Neuronal stem cell (in vitro differentiated cells): ENCODE data around the gene CBFA2T3.

ENCODE experiments used
- DNase-seq: peaks from one replicate; pipeline ENCODE4 v3.0.0-alpha.2; 2013; ENCODE audit warnings: low spot score
- H2AFZ ChIP-seq: one replicate; pipeline ENCODE4 v1.6.1; 2013; ENCODE audit warnings: mild to moderate bottlenecking, low read length, inconsistent platforms
- H2AK5ac ChIP-seq: 2 replicates; pipeline ENCODE4 v1.6.1; 2013; ENCODE audit warnings: low read depth, mild to moderate bottlenecking, inconsistent platforms, low read length, moderate library complexity, mixed read lengths
- H2BK120ac ChIP-seq: 2 replicates; pipeline ENCODE4 v1.6.1; 2013; ENCODE audit warnings: low read depth, mild to moderate bottlenecking, inconsistent platforms, low read length, moderate library complexity, mixed read lengths
- H2BK12ac ChIP-seq: one replicate; pipeline ENCODE4 v1.6.1; 2013; ENCODE audit warnings: low read length, inconsistent platforms
- H2BK15ac ChIP-seq: 2 replicates; pipeline ENCODE4 v1.6.1; 2013; ENCODE audit warnings: mild to moderate bottlenecking, low read length, inconsistent platforms, mixed read lengths
- H2BK5ac ChIP-seq: one replicate; pipeline ENCODE4 v1.6.1; 2013; ENCODE audit warnings: inconsistent platforms, mild to moderate bottlenecking, low read length, moderate library complexity
- H3K14ac ChIP-seq: one replicate; pipeline ENCODE4 v1.6.1; 2013; ENCODE audit warnings: low read length, inconsistent platforms
- H3K18ac ChIP-seq: 2 replicates; pipeline ENCODE4 v1.6.1; 2013; ENCODE audit warnings: low read length, inconsistent platforms
- H3K23ac ChIP-seq: 2 replicates; pipeline ENCODE4 v1.6.1; 2013; ENCODE audit warnings: low read depth, mild to moderate bottlenecking, mixed read lengths, low read length, inconsistent platforms; ENCODE audit not compliant: poor library complexity
- H3K27ac ChIP-seq: replicated peaks from 3 replicates; pipeline ENCODE4 v1.5.1; 2013; ENCODE audit warnings: low read length, inconsistent platforms
- H3K27me3 ChIP-seq, 3 experiments: 2 replicates each; pipeline ENCODE4 v1.6.1; 2013; ENCODE audit warnings: low read length in 3 of 3, mild to moderate bottlenecking in 2 of 3, inconsistent platforms in 1 of 3, low read depth in 1 of 3, mixed read lengths in 1 of 3, moderate library complexity in 1 of 3; ENCODE audit not compliant: control insufficient read depth in 3 of 3, insufficient read depth in 3 of 3
- H3K36me3 ChIP-seq, 2 donors: replicated peaks in 1 of 2; 2 replicates each; pipeline ENCODE4 v1.6.1; 2013; ENCODE audit warnings: low read length in 2 of 2; ENCODE audit not compliant: control insufficient read depth in 2 of 2, insufficient read depth in 2 of 2
- H3K4ac ChIP-seq: 2 replicates; pipeline ENCODE4 v1.6.1; 2013; ENCODE audit warnings: inconsistent platforms, mild to moderate bottlenecking, low read length, moderate library complexity
- H3K4me1 ChIP-seq, 2 donors: 1 replicate in 1 of 2; 2 replicates in 1 of 2; pipeline ENCODE4 v1.6.1; 2013; ENCODE audit warnings: low read length in 2 of 2, low read depth in 1 of 2; ENCODE audit not compliant: control insufficient read depth in 2 of 2, insufficient read depth in 1 of 2
- H3K4me2 ChIP-seq: one replicate; pipeline ENCODE4 v1.6.1; 2013; ENCODE audit warnings: mild to moderate bottlenecking, low read length, inconsistent platforms; ENCODE audit not compliant: insufficient read depth, poor library complexity, severe bottlenecking
- H3K4me3 ChIP-seq, 2 donors: 2 replicates each; pipeline ENCODE4 v1.5.1; 2013; ENCODE audit warnings: low read length in 2 of 2, mild to moderate bottlenecking in 2 of 2, inconsistent platforms in 1 of 2, moderate library complexity in 1 of 2
- H3K79me1 ChIP-seq: one replicate; pipeline ENCODE4 v1.6.1; 2013; ENCODE audit warnings: low read depth, mild to moderate bottlenecking, inconsistent platforms, low read length, moderate library complexity
- H3K9ac ChIP-seq: one replicate; pipeline ENCODE4 v1.6.1; 2013; ENCODE audit warnings: mild to moderate bottlenecking, low read depth, low read length, inconsistent platforms; ENCODE audit not compliant: poor library complexity
- H3K9me3 ChIP-seq, 2 donors: replicated peaks in 1 of 2; 2 replicates each; pipeline versions ENCODE3 to v1.6.1; 2013; ENCODE audit warnings: low read length in 2 of 2, mild to moderate bottlenecking in 2 of 2, inconsistent platforms in 1 of 2, low read depth in 1 of 2, mixed read lengths in 1 of 2, moderate library complexity in 1 of 2; ENCODE audit not compliant: control insufficient read depth in 2 of 2, insufficient read depth in 1 of 2
- H4K8ac ChIP-seq: one replicate; pipeline ENCODE4 v1.6.1; 2013; ENCODE audit warnings: low read depth, mild to moderate bottlenecking, inconsistent platforms, low read length, moderate library complexity
- H4K91ac ChIP-seq: one replicate; pipeline ENCODE4 v1.6.1; 2013; ENCODE audit warnings: low read length, low read depth, mild to moderate bottlenecking, inconsistent platforms; ENCODE audit not compliant: poor library complexity
- WGBS, 2 donors: extraction: QIAGEN DNeasy Blood & Tissue Kit; methylation state at CpG; one replicate each; pipeline ENCODE4 v1.1.7; 2013; ENCODE audit warnings: missing lambda C conversion rate in 2 of 2, mixed read lengths in 1 of 2; ENCODE audit not compliant: insufficient read length in 2 of 2, insufficient replicate concordance in 1 of 2; ENCODE audit errors: extremely low coverage in 2 of 2; 5-methylcytosine and 5-hydroxymethylcytosine counted together

Gene CBFA2T3

GRCh38 chr16:88965411-88965810, 11.6 kb downstream of the CBFA2T3 start:
- Histone ChIP-seq H3K23ac (no peak overlapping the region), H2AFZ (no peak overlapping the region), H2BK15ac (no peak overlapping the region), H4K91ac (no peak overlapping the region), H2BK120ac (no peak overlapping the region), H3K4me3 (no peak overlapping the region), H2BK5ac (no peak overlapping the region), H2AK5ac (no peak overlapping the region), H3K36me3 (no peaks in the 10 kb centered on the region), H3K4me2 (no peak overlapping the region), H4K8ac (no peak overlapping the region), H3K79me1 (no peaks in the 10 kb centered on the region), H3K18ac (no peak overlapping the region), H3K14ac (no peak overlapping the region), H3K9me3 (peaks cover 0 to 4% of the 10 kb centered on the region in 2 donors), H3K27me3 (peaks cover 0 to 50% (median 0%) of the 10 kb centered on the region in 3 experiments), H2BK12ac (no peak overlapping the region), H3K4me1 (peaks cover 0 to 9% of the 10 kb centered on the region in 2 donors), H3K27ac (no peak overlapping the region), H3K4ac (no peak overlapping the region), H3K9ac (no peak overlapping the region)
- no CpG with 5 or more reads among the region's 8 CpGs for WGBS, 2 donors
- no peak for DNase-seq

GRCh38 chr16:88964636-88965035, 12.4 kb downstream of the CBFA2T3 start:
- H2BK120ac ChIP-seq = no peak overlapping the region
- H2AFZ ChIP-seq = no peak overlapping the region
- H3K9me3 ChIP-seq = peaks cover 0 to 4% of the 10 kb centered on the region in 2 donors
- H4K8ac ChIP-seq = no peak overlapping the region
- H3K18ac ChIP-seq = no peak overlapping the region
- no peaks in the 10 kb centered on the region for H3K79me1 ChIP-seq
- no peak overlapping the region for H3K4me3 ChIP-seq
- no peak overlapping the region for H2AK5ac ChIP-seq
- no peak overlapping the region for H3K14ac ChIP-seq
- H2BK12ac ChIP-seq = no peak overlapping the region
- DNase-seq = no peak
- peaks cover 0 to 4% of the 10 kb centered on the region in 2 donors for H3K4me1 ChIP-seq
- no peak overlapping the region for H3K27ac ChIP-seq
- H2BK15ac ChIP-seq = no peak overlapping the region
- no peak overlapping the region for H4K91ac ChIP-seq
- H3K23ac ChIP-seq = no peak overlapping the region
- H3K4me2 ChIP-seq = no peak overlapping the region
- H2BK5ac ChIP-seq = no peak overlapping the region
- no peak overlapping the region for H3K4ac ChIP-seq
- H3K9ac ChIP-seq = no peak overlapping the region
- H3K27me3 ChIP-seq = peaks cover 0 to 42% (median 0%) of the 10 kb centered on the region in 3 experiments
- H3K36me3 ChIP-seq = no peaks in the 10 kb centered on the region

- Histone ChIP-seq H3K9ac (peak overlapping the region; percentile 7), H4K91ac (no peak overlapping the region), H2BK12ac (no peak overlapping the region), H4K8ac (no peak overlapping the region), H2BK5ac (no peak overlapping the region), H3K4ac (no peak overlapping the region), H3K36me3 (no peaks in the 10 kb centered on the region), H2BK120ac (no peak overlapping the region), H3K79me1 (no peaks in the 10 kb centered on the region), H3K4me2 (no peak overlapping the region), H2BK15ac (no peak overlapping the region), H2AFZ (no peak overlapping the region), H2AK5ac (no peak overlapping the region), H3K27me3 (peaks cover 0 to 38% (median 0%) of the 10 kb centered on the region in 3 experiments), H3K4me1 (peaks cover 0 to 2% of the 10 kb centered on the region in 2 donors), H3K14ac (no peak overlapping the region), H3K4me3 (no peak overlapping the region), H3K18ac (no peak overlapping the region), H3K27ac (no peak overlapping the region), H3K9me3 (peaks cover 0 to 4% of the 10 kb centered on the region in 2 donors), H3K23ac (no peak overlapping the region)
- no CpG with 5 or more reads among the region's 20 CpGs for WGBS, 2 donors
- no peak for DNase-seq
Observed at GRCh38 chr16:88963583-88963982, 13.4 kb downstream of the CBFA2T3 start.

GRCh38 chr16:88962478-88963152, 14.4 kb downstream of the CBFA2T3 start:
- Histone ChIP-seq H3K27ac (no peak overlapping the region), H3K9me3 (peaks cover 0 to 4% of the 10 kb centered on the region in 2 donors), H3K4me2 (no peak overlapping the region), H2AFZ (no peak overlapping the region), H3K27me3 (peaks cover 0 to 33% (median 0%) of the 10 kb centered on the region in 3 experiments), H2BK5ac (no peak overlapping the region), H4K8ac (no peak overlapping the region), H3K4me3 (no peak overlapping the region), H2AK5ac (peak overlapping the region; percentile 4), H2BK12ac (no peak overlapping the region), H3K4ac (no peak overlapping the region), H3K23ac (no peak overlapping the region), H3K36me3 (no peaks in the 10 kb centered on the region), H2BK15ac (no peak overlapping the region), H3K18ac (no peak overlapping the region), H3K9ac (no peak overlapping the region), H3K79me1 (no peaks in the 10 kb centered on the region), H4K91ac (no peak overlapping the region), H3K14ac (no peak overlapping the region), H2BK120ac (no peak overlapping the region), H3K4me1 (peaks cover 0 to 2% of the 10 kb centered on the region in 2 donors)
- no CpG with 5 or more reads among the region's 23 CpGs for WGBS, 2 donors
- DNase-seq = no peak
